ENCODE results near the gene SLC44A2.

- TF ChIP-seq CTCF (IDR thresholded peaks at IDR 0.05) (no peak), POLR2A (IDR thresholded peaks at IDR 0.05) (no peak)
Measured at GRCh38 chr19:10618846-10619245, 6.5 kb upstream of the SLC44A2 start.

All from testis (tissue), 2 donors.